GM23338 (cell line): Measurements from ENCODE around the gene HJURP. TPM values are rescaled to one million over a fixed set of nuclear protein-coding genes. Genes with fewer than 3 reads are reported as not detected.

Experiments used
- ATAC-seq: fragments of 200-7000 bp; cut with Tn5 transposase; 3 replicates; pipeline ENCODE4 v1.9.1; 2020
- DNase-seq: peaks from one replicate; pipeline ENCODE4 v3.0.0-alpha.2; 2015; ENCODE audit warnings: low spot score
- H2AFZ ChIP-seq: fragments of 200-600 bp; sonication (generic); 2 replicates; pipeline ENCODE4 v1.8.0; 2016; ENCODE audit warnings: antibody characterized with exemption, mild to moderate bottlenecking, moderate library complexity
- H3F3A ChIP-seq: fragments of 200-600 bp; sonication (generic); replicated peaks from 2 replicates; pipeline ENCODE4 v1.8.0; 2017; ENCODE audit warnings: antibody characterized with exemption, mixed run types, low read depth
- H3K27ac ChIP-seq: fragments of 200-600 bp; sonication (generic); 2 replicates; pipeline ENCODE4 v1.6.1; 2016; ENCODE audit warnings: low read depth
- H3K27me3 ChIP-seq: fragments of 200-600 bp; sonication (generic); 2 replicates; pipeline ENCODE4 v1.8.0; 2016; ENCODE audit warnings: mild to moderate bottlenecking, mixed run types, moderate library complexity; ENCODE audit not compliant: insufficient read depth
- H3K36me3 ChIP-seq: fragments of 200-600 bp; sonication (generic); 2 replicates; pipeline ENCODE4 v1.8.0; 2016; ENCODE audit warnings: mild to moderate bottlenecking; ENCODE audit not compliant: insufficient read depth
- H3K4me1 ChIP-seq: fragments of 200-600 bp; sonication (generic); 2 replicates; pipeline ENCODE4 v1.8.0; 2016; ENCODE audit warnings: mild to moderate bottlenecking, moderate library complexity; ENCODE audit not compliant: insufficient read depth
- H3K4me2 ChIP-seq: fragments of 200-600 bp; sonication (generic); 2 replicates; pipeline ENCODE4 v1.7.1; 2017; ENCODE audit warnings: mixed run types
- H3K4me3 ChIP-seq: fragments of 200-600 bp; sonication (generic); 2 replicates; pipeline ENCODE4 v1.6.1; 2016; ENCODE audit warnings: mixed run types
- H3K79me2 ChIP-seq: fragments of 200-600 bp; sonication (generic); replicated peaks from 2 replicates; pipeline ENCODE4 v1.8.0; 2017; ENCODE audit warnings: mild to moderate bottlenecking; ENCODE audit not compliant: insufficient read depth
- H3K9me2 ChIP-seq: fragments of 200-600 bp; sonication (generic); 2 replicates; pipeline ENCODE4 v1.8.0; 2017; ENCODE audit not compliant: insufficient read depth
- H4K20me1 ChIP-seq: fragments of 200-600 bp; sonication (generic); replicated peaks from 2 replicates; pipeline ENCODE4 v1.8.0; 2017; ENCODE audit warnings: mild to moderate bottlenecking; ENCODE audit not compliant: insufficient read depth
- H3K27ac Mint-ChIP-seq: 2 replicates; pipeline ENCODE4 v1.8.0; 2020; ENCODE audit warnings: inconsistent platforms, mild to moderate bottlenecking, moderate library complexity, mixed read lengths
- H3K27me3 Mint-ChIP-seq: 3 replicates; pipeline ENCODE4 v1.8.0; 2022; ENCODE audit warnings: low read depth, mild to moderate bottlenecking, moderate library complexity, mixed read lengths, inconsistent platforms; ENCODE audit not compliant: insufficient read depth, poor library complexity
- H3K36me3 Mint-ChIP-seq: 3 replicates; pipeline ENCODE4 v1.8.0; 2021; ENCODE audit warnings: low read depth, mild to moderate bottlenecking, inconsistent platforms, moderate library complexity, mixed read lengths
- H3K4me1 Mint-ChIP-seq: 3 replicates; pipeline ENCODE4 v1.8.0; 2020; ENCODE audit warnings: mild to moderate bottlenecking, inconsistent platforms, mixed read lengths
- H3K4me3 Mint-ChIP-seq: 3 replicates; pipeline ENCODE4 v1.8.0; 2021; ENCODE audit warnings: moderate library complexity, mild to moderate bottlenecking, inconsistent platforms, mixed read lengths
- H3K9me3 Mint-ChIP-seq: 3 replicates; pipeline ENCODE4 v1.8.0; 2020; ENCODE audit warnings: moderate library complexity, mild to moderate bottlenecking, inconsistent platforms, mixed read lengths
- CREB1 ChIP-seq: fragments of 250-450 bp; sonication (Bioruptor Pico); IDR thresholded peaks from 2 replicates; pipeline ENCODE4 v1.5.0; 2020; ENCODE audit warnings: low read depth, mild to moderate bottlenecking, moderate library complexity
- CTCF ChIP-seq, 2 experiments: fragments of 200-600 bp in 1 of 2; sonication (generic) in 1 of 2; conservative IDR thresholded peaks; 2 replicates each; pipeline versions ENCODE4 v1.5.1 to v1.6.1; 2016 to 2017; ENCODE audit warnings: antibody characterized with exemption in 2 of 2, low read depth in 2 of 2, mild to moderate bottlenecking in 2 of 2, moderate library complexity in 1 of 2
- EZH2 ChIP-seq: fragments of 200-600 bp; sonication (generic); IDR thresholded peaks from one replicate; pipeline ENCODE4 v1.8.0; 2017; ENCODE audit warnings: antibody characterized with exemption, mild to moderate bottlenecking, low read depth; ENCODE audit not compliant: unreplicated experiment
- EZH2phosphoT487 ChIP-seq: fragments of 200-600 bp; sonication (generic); IDR thresholded peaks from one replicate; pipeline ENCODE4 v1.8.1; 2018; ENCODE audit warnings: antibody characterized with exemption; ENCODE audit not compliant: unreplicated experiment
- JUNB ChIP-seq: IDR thresholded peaks from one replicate; pipeline ENCODE4 v1.6.1; 2016; ENCODE audit warnings: antibody characterized with exemption; ENCODE audit not compliant: unreplicated experiment
- NANOG ChIP-seq: IDR thresholded peaks from 2 replicates; pipeline ENCODE4 v1.6.1; 2016; ENCODE audit warnings: antibody characterized with exemption, borderline replicate concordance
- POLR2AphosphoS5 ChIP-seq: IDR thresholded peaks from 2 replicates; pipeline ENCODE4 v1.6.1; 2016; ENCODE audit warnings: antibody characterized with exemption, low read depth
- STAT1 ChIP-seq: IDR thresholded peaks from one replicate; pipeline ENCODE4 v1.6.1; 2016; ENCODE audit warnings: antibody characterized with exemption; ENCODE audit not compliant: unreplicated experiment
- ZNF114 ChIP-seq: fragments of 250-450 bp; sonication (Bioruptor Pico); IDR thresholded peaks from 2 replicates; pipeline ENCODE4 v1.5.0; 2020; ENCODE audit warnings: mild to moderate bottlenecking, moderate library complexity
- ZNF331 ChIP-seq: fragments of 250-450 bp; sonication (Bioruptor Pico); IDR thresholded peaks from 2 replicates; pipeline ENCODE4 v1.5.0; 2020; ENCODE audit warnings: low read depth, mild to moderate bottlenecking, moderate library complexity
- polyA plus RNA-seq: library from polyadenylated mRNA; unstranded; fragments of >200 nt; fragmentation: Nextera tagmentation; extraction: Ambion mirVana; gene quantifications from 2 replicates; pipeline ENCODE4 v1.2.1, GENCODE V29; 2016
- total RNA-seq: library from RNA; depleted of rRNA; stranded (reverse); fragments of >200 nt; shearing (Covaris generic); gene quantifications from 2 replicates; pipeline ENCODE4 v1.2.3, GENCODE V29; 2014
- TF ChIP-seq, protein P1 (sequence below): fragments of 250-450 bp; sonication (Bioruptor Pico); IDR thresholded peaks from 2 replicates; pipeline ENCODE4 v1.5.0; 2020; ENCODE audit warnings: mild to moderate bottlenecking, moderate library complexity
- TF ChIP-seq, protein P2 (sequence below): IDR thresholded peaks from one replicate; pipeline ENCODE4 v1.6.1; 2018; ENCODE audit warnings: antibody characterized with exemption; ENCODE audit not compliant: unreplicated experiment
- TF ChIP-seq, protein P3 (sequence below): IDR thresholded peaks from 2 replicates; pipeline ENCODE4 v1.6.1; 2016; ENCODE audit warnings: antibody characterized with exemption

The HJURP gene
- total and polyA plus RNA-seq, 2 experiments from 2014 or later, result 42.9 to 49.2 TPM

DNA sequence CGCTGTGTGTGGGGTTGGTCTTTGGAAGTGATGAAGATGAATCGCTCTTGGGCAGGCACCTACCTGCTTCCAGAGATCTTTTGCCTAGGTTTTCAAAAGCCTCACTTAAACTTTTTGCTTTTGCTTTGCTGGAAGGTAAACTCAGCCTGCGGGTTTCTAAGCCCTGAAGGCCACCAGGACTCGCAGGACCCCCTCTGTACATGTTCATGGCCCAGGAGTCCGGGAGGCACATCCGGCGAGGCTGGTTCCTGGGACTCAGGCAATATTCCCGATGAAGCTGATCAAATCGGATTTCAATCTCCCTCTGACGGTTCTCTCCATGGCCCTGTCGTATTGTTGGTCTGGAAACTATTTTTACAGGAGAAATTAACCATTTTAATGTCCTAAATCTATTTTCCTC lies 13.2 kb downstream of the HJURP start:
- Mint-ChIP-seq H3K4me1 (peaks cover 15% of the 10 kb centered on the region), H3K36me3 (peaks cover 99% of the 10 kb centered on the region), H3K4me3 (no peak overlapping the region), H3K9me3 (no peaks in the 10 kb centered on the region), H3K27me3 (peaks cover 7% of the 10 kb centered on the region), H3K27ac (no peak overlapping the region)
- TF ChIP-seq EZH2 (no peak), JUNB (no peak), NANOG (no peak), POLR2AphosphoS5 (no peak), CTCF (conservative IDR thresholded peaks at IDR 0.05; ENCODE audit: low read depth in 2 of 2) (no peak), STAT1 (no peak), ZNF114 (CRISPR knock-in tag) (no peak), CREB1 (CRISPR knock-in tag) (no peak), ZNF331 (CRISPR knock-in tag) (no peak), EZH2phosphoT487 (no peak)
- TF ChIP-seq, protein P1, sequence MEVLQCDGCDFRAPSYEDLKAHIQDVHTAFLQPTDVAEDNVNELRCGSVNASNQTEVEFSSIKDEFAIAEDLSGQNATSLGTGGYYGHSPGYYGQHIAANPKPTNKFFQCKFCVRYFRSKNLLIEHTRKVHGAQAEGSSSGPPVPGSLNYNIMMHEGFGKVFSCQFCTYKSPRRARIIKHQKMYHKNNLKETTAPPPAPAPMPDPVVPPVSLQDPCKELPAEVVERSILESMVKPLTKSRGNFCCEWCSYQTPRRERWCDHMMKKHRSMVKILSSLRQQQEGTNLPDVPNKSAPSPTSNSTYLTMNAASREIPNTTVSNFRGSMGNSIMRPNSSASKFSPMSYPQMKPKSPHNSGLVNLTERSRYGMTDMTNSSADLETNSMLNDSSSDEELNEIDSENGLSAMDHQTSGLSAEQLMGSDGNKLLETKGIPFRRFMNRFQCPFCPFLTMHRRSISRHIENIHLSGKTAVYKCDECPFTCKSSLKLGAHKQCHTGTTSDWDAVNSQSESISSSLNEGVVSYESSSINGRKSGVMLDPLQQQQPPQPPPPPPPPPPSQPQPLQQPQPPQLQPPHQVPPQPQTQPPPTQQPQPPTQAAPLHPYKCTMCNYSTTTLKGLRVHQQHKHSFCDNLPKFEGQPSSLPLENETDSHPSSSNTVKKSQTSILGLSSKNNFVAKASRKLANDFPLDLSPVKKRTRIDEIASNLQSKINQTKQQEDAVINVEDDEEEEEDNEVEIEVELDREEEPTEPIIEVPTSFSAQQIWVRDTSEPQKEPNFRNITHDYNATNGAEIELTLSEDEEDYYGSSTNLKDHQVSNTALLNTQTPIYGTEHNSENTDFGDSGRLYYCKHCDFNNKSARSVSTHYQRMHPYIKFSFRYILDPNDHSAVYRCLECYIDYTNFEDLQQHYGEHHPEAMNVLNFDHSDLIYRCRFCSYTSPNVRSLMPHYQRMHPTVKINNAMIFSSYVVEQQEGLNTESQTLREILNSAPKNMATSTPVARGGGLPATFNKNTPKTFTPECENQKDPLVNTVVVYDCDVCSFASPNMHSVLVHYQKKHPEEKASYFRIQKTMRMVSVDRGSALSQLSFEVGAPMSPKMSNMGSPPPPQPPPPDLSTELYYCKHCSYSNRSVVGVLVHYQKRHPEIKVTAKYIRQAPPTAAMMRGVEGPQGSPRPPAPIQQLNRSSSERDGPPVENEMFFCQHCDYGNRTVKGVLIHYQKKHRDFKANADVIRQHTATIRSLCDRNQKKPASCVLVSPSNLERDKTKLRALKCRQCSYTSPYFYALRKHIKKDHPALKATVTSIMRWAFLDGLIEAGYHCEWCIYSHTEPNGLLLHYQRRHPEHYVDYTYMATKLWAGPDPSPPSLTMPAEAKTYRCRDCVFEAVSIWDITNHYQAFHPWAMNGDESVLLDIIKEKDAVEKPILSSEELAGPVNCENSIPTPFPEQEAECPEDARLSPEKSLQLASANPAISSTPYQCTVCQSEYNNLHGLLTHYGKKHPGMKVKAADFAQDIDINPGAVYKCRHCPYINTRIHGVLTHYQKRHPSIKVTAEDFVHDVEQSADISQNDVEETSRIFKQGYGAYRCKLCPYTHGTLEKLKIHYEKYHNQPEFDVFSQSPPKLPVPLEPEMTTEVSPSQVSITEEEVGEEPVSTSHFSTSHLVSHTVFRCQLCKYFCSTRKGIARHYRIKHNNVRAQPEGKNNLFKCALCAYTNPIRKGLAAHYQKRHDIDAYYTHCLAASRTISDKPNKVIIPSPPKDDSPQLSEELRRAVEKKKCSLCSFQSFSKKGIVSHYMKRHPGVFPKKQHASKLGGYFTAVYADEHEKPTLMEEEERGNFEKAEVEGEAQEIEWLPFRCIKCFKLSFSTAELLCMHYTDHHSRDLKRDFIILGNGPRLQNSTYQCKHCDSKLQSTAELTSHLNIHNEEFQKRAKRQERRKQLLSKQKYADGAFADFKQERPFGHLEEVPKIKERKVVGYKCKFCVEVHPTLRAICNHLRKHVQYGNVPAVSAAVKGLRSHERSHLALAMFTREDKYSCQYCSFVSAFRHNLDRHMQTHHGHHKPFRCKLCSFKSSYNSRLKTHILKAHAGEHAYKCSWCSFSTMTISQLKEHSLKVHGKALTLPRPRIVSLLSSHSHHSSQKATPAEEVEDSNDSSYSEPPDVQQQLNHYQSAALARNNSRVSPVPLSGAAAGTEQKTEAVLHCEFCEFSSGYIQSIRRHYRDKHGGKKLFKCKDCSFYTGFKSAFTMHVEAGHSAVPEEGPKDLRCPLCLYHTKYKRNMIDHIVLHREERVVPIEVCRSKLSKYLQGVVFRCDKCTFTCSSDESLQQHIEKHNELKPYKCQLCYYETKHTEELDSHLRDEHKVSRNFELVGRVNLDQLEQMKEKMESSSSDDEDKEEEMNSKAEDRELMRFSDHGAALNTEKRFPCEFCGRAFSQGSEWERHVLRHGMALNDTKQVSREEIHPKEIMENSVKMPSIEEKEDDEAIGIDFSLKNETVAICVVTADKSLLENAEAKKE (CRISPR knock-in tag), result no peak
- TF ChIP-seq, protein P2, sequence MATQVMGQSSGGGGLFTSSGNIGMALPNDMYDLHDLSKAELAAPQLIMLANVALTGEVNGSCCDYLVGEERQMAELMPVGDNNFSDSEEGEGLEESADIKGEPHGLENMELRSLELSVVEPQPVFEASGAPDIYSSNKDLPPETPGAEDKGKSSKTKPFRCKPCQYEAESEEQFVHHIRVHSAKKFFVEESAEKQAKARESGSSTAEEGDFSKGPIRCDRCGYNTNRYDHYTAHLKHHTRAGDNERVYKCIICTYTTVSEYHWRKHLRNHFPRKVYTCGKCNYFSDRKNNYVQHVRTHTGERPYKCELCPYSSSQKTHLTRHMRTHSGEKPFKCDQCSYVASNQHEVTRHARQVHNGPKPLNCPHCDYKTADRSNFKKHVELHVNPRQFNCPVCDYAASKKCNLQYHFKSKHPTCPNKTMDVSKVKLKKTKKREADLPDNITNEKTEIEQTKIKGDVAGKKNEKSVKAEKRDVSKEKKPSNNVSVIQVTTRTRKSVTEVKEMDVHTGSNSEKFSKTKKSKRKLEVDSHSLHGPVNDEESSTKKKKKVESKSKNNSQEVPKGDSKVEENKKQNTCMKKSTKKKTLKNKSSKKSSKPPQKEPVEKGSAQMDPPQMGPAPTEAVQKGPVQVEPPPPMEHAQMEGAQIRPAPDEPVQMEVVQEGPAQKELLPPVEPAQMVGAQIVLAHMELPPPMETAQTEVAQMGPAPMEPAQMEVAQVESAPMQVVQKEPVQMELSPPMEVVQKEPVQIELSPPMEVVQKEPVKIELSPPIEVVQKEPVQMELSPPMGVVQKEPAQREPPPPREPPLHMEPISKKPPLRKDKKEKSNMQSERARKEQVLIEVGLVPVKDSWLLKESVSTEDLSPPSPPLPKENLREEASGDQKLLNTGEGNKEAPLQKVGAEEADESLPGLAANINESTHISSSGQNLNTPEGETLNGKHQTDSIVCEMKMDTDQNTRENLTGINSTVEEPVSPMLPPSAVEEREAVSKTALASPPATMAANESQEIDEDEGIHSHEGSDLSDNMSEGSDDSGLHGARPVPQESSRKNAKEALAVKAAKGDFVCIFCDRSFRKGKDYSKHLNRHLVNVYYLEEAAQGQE, result no peak
- TF ChIP-seq, protein P3, sequence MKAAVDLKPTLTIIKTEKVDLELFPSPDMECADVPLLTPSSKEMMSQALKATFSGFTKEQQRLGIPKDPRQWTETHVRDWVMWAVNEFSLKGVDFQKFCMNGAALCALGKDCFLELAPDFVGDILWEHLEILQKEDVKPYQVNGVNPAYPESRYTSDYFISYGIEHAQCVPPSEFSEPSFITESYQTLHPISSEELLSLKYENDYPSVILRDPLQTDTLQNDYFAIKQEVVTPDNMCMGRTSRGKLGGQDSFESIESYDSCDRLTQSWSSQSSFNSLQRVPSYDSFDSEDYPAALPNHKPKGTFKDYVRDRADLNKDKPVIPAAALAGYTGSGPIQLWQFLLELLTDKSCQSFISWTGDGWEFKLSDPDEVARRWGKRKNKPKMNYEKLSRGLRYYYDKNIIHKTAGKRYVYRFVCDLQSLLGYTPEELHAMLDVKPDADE, result no peak
- Histone ChIP-seq H3K36me3 (peaks cover 88% of the 10 kb centered on the region), H3K4me3 (no peak overlapping the region), H3K79me2 (peaks cover 96% of the 10 kb centered on the region), H3K4me1 (no peaks in the 10 kb centered on the region), H3K27me3 (no peaks in the 10 kb centered on the region), H3K9me2 (no peaks in the 10 kb centered on the region), H2AFZ (no peak overlapping the region), H4K20me1 (peaks cover 73% of the 10 kb centered on the region), H3K27ac (no peak overlapping the region), H3F3A (0 out of 2 replicates have a peak, but pooled peaks cover 4% of the 10 kb centered on the region), H3K4me2 (no peak overlapping the region)
- DNase-seq (no peak), ATAC-seq (no peak)
